Thyroid gland (tissue), 4 donors: ENCODE data around the gene B3GALT4.
"Not testable (repeated sequence)": the region's sequence is repeated elsewhere in the genome, so short reads cannot be mapped to it uniquely, and the experiment has no call there.

Source experiments
- CTCF ChIP-seq, 6 experiments: fragments of 200-600 bp in 3 of 6; fragments of 450-650 bp in 3 of 6; sonication (generic) in 3 of 6; IDR thresholded peaks; one replicate each; pipeline ENCODE4 v1.5.1; 2016 to 2019; ENCODE audit warnings: antibody characterized with exemption in 6 of 6, mild to moderate bottlenecking in 2 of 6, inconsistent platforms in 1 of 6, moderate library complexity in 1 of 6
- POLR2A ChIP-seq, 2 donors: fragments of 450-650 bp; IDR thresholded peaks; one replicate each; pipeline ENCODE4 v1.6.1; 2017; ENCODE audit warnings: antibody characterized with exemption in 2 of 2, mild to moderate bottlenecking in 2 of 2, moderate library complexity in 1 of 2

GRCh38 chr6:33285214-33285613 is 8.3 kb downstream of the B3GALT4 start:
- not testable (repeated sequence) for TF ChIP-seq CTCF, POLR2A (IDR thresholded peaks at IDR 0.05)
